Vagina (tissue), 2 donors: Measurements from ENCODE around the gene LMOD1.

Experiments used
- CTCF ChIP-seq, 3 experiments: fragments of 450-650 bp in 2 of 3; fragments of 200-600 bp in 1 of 3; sonication (generic) in 1 of 3; IDR thresholded peaks; one replicate each; pipeline ENCODE4 v1.5.1; 2017 to 2019; ENCODE audit warnings: antibody characterized with exemption in 3 of 3, mild to moderate bottlenecking in 2 of 3, moderate library complexity in 2 of 3
- POLR2A ChIP-seq, 2 donors: fragments of 450-650 bp; IDR thresholded peaks; one replicate each; pipeline ENCODE4 v1.6.1; 2017; ENCODE audit warnings: antibody characterized with exemption in 2 of 2, mild to moderate bottlenecking in 2 of 2, moderate library complexity in 2 of 2
- POLR2AphosphoS5 ChIP-seq, 2 donors: sonication (generic); formaldehyde crosslinking; IDR thresholded peaks; one replicate each; pipeline ENCODE4 v1.9.0; 2017; ENCODE audit warnings: antibody characterized with exemption in 2 of 2, mild to moderate bottlenecking in 2 of 2, low read depth in 1 of 2; ENCODE audit not compliant: insufficient read depth in 1 of 2

- TF ChIP-seq POLR2A (IDR thresholded peaks at IDR 0.05) (no peak), CTCF (IDR thresholded peaks at IDR 0.05) (no peak), POLR2AphosphoS5 (IDR thresholded peaks at IDR 0.05; ENCODE audit: insufficient read depth in 1 of 2, low read depth in 1 of 2) (no peak)
Measured at GRCh38 chr1:201880928-201881571, 65.3 kb downstream of the LMOD1 start.
